Stimulated activated naive CD8-positive, alpha-beta T cell treated with anti-CD3 and anti-CD28 coated beads, Interleukin-15, Interleukin-2, amounts not matched to agents 100 ng/mL and 50 ng/mL, for 24 hours (primary cell): ENCODE data around the gene TRIM61.
"Not testable (repeated sequence)": the region's sequence is repeated elsewhere in the genome, so short reads cannot be mapped to it uniquely, and the experiment has no call there.

Experiments
- H3K27ac Mint-ChIP-seq: one replicate; pipeline ENCODE4 v1.8.0; 2021; ENCODE audit warnings: mild to moderate bottlenecking, mixed read lengths
- H3K27me3 Mint-ChIP-seq: one replicate; pipeline ENCODE4 v1.8.0; 2021; ENCODE audit warnings: mixed read lengths
- H3K36me3 Mint-ChIP-seq: one replicate; pipeline ENCODE4 v1.8.0; 2021; ENCODE audit warnings: low read depth, mixed read lengths
- H3K4me1 Mint-ChIP-seq: one replicate; pipeline ENCODE4 v1.8.0; 2021; ENCODE audit warnings: low read depth, mixed read lengths
- H3K4me3 Mint-ChIP-seq: one replicate; pipeline ENCODE4 v1.8.0; 2021; ENCODE audit warnings: mild to moderate bottlenecking, mixed read lengths
- H3K9me3 Mint-ChIP-seq: one replicate; pipeline ENCODE4 v1.8.0; 2021; ENCODE audit warnings: mixed read lengths

TRIM61 gene

DNA sequence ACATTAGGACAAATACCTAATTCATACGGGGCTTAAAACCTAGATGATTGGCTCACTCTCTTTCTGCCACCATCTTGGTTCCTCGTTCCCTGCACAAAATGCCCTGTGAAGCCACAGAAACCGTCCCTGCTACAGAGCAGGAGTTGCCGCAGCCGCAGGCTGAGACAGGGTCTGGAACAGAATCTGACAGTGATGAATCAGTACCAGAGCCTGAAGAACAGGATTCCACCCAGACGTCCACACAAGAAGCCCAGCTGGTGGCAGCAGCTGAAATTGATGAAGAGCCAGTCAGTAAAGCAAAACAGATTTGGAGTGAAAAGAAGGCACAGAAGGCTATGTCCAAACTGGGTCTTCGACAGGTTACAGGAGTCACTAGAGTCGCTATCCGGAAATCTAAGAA is 34.3 kb downstream of the TRIM61 start:
- no peak overlapping the region for H3K4me3 Mint-ChIP-seq
- no peak overlapping the region for H3K27ac Mint-ChIP-seq
- no peaks in the 10 kb centered on the region for H3K36me3 Mint-ChIP-seq
- no peaks in the 10 kb centered on the region for H3K4me1 Mint-ChIP-seq
- peaks cover 22% of the 10 kb centered on the region for H3K27me3 Mint-ChIP-seq
- no peaks in the 10 kb centered on the region for H3K9me3 Mint-ChIP-seq

DNA sequence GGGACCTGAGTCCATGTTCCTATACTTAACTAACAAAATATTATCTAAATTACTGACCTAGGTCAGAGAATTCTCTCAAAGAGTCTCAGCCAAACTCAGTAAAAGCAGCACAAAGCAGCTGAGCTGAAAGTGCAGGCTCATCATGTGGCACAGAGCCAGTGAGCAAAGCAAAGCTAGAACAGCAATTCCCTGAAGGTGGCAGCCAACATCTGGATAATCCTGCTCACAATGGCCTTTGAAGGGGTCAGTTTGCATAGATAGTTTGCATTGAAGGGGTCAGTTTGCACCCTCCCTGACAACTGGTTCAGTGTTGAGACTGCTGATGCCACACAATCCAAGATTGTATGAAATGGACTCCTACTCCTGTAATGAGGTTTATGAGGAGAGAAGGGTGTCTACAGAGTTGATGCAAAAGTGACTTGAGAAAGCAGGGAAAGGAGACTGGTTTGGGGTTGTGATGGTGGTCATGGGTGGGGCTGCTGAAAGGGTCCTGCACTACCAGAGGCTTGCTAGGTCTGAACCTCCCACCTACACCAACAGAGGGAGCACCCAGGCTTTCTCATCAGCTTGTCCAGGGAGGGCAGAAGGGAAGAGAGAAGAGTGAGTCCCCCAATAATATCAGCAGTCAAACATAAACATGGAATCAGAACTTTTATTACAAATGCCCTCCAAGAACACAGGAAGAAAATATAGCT is 39.7 kb downstream of the TRIM61 start:
- H3K36me3 Mint-ChIP-seq: no peaks in the 10 kb centered on the region
- no peaks in the 10 kb centered on the region for H3K4me1 Mint-ChIP-seq
- no peak overlapping the region for H3K27ac Mint-ChIP-seq
- H3K9me3 Mint-ChIP-seq: no peaks in the 10 kb centered on the region
- H3K4me3 Mint-ChIP-seq: no peak overlapping the region
- peaks cover 26% of the 10 kb centered on the region for H3K27me3 Mint-ChIP-seq

DNA sequence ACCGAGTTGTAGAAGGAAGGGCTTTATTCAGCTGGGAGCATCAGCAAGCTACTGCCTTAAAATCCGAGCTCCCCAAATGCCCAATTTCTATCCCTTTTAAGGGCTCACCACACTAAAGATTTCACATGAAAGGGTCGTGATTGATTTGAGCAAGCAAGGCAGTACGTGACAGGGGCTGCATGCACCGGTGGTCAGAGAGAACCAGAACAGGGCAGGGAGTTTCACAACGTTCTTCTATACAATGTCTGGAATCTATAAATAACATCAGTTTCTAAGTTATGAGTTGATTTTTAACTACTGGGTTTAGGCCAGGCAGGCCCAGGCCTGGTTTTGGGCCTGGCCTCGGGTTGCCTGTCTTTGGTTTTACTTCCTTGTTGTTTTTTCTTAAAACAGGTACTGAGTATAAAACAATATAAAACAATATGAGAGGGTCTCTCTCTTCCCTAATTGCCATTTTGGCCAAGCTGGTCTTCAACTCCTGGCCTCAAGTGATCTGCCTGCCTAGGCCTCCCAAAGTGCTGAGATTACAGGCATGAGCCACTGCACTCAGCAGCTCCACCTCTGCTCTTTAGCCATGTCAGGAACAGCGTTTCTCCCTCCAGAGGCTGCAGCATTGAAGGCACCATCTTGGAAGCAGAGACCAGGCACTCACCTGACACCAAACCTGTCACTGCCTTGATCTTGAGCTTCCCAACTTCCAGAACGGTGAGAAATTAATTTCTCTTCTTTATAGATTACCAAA is 41.4 kb downstream of the TRIM61 start:
- not testable (repeated sequence) for H3K4me1 Mint-ChIP-seq, H3K27ac Mint-ChIP-seq, H3K9me3 Mint-ChIP-seq, H3K4me3 Mint-ChIP-seq, H3K36me3 Mint-ChIP-seq
- H3K27me3 Mint-ChIP-seq: peaks cover 24% of the 10 kb centered on the region

DNA sequence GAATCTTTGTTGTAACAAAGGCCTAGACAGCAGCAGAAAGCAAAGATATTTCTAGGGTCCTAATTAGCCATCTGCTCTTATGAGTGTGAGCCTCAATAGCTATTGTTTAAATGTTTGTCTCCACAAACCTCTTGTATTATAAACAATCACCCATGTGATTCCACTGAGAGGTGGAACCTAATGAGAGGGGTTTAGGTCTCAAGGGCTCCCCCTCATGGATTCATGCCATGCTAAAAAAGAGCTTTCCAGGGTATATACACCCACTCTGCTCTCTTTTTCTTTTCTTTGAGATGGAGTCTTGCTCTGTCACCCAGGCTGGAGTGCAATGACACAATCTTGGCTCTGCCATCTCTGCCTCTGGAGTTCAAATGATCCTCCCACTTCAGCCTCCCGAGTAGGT is 42.1 kb downstream of the TRIM61 start:
- Mint-ChIP-seq H3K27me3 (peaks cover 21% of the 10 kb centered on the region), H3K4me3 (no peak overlapping the region), H3K9me3 (no peaks in the 10 kb centered on the region), H3K4me1 (no peaks in the 10 kb centered on the region), H3K27ac (no peak overlapping the region), H3K36me3 (no peaks in the 10 kb centered on the region)

DNA sequence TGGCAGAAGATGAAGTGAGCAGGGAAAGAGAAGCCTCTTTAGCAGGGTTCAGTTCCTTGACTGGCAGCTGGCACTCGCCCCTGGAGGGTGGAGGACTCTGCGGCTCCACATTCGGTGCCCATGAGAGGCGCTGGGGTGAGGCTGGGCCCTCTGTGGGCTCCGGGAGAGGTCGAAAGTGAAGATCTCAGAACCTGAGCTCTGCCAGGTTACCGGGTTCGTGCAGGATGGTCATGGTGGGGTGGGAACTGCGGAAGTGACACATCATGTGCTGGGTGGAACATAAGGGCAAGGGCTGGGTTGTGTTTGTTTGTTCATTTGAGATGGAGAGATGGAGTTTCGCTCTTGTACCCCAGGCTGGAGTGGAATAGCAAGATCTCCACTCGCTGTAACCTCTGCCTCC is 44.2 kb downstream of the TRIM61 start:
- Mint-ChIP-seq H3K4me3 (no peak overlapping the region), H3K27me3 (peaks cover 11% of the 10 kb centered on the region), H3K4me1 (no peaks in the 10 kb centered on the region), H3K27ac (no peak overlapping the region), H3K9me3 (no peaks in the 10 kb centered on the region), H3K36me3 (no peaks in the 10 kb centered on the region)

DNA sequence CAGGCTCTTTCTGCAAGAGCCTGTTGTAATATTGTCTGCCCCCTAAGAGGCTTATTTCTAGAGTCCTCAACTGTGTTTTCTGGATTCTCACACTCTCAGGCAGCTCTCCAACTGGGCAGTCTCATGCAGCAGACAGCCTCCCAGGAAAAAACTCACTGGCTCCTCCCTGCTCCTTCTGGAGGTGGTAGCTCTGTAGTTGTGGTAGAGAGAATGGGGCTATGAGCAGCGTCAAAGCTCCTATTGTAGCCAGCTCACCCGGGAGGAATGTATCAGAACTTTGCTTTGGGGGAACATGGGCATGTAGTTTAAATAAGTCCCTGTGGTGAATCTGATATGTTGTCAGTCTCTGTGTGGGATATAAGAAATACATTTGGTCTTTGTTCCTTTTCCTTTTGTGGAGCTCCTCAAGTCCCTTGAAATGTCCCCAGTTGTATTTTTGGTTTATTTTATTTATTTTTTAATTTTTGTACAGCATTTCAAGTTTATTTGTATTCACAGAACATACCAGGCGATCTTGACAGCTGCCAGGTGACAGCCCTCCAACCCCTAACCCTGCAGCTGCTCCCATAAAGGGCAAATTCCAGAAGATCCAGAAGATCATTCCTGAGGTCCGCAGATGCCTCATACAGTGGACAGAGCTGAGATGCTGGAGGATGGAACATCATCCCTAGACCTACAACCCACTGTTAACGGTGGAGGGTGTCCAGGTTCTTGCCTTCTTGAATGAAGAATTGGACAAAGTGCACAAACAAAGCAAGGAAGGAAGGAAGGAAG is 45.7 kb downstream of the TRIM61 start:
- Mint-ChIP-seq H3K4me1 (no peaks in the 10 kb centered on the region), H3K9me3 (no peaks in the 10 kb centered on the region)

DNA sequence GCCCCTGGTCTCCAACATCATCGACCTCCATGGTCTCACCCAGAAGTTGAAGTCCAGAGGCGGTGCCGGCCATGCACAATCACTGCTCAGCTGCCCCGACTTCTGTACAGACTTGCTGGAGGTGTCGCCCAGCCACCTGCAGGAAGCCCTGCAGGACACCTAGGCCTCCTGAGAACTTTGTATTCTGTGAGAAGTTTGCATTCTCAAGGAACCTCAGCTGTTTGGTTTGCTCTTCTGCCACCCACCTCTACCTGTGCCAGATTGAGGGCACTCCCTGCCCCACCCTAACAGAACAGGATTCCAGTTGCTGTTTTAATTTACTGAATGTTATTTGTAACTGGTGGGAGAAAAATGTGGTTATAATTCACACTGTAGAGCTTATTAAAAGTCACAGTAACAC is 46.8 kb downstream of the TRIM61 start:
- Mint-ChIP-seq H3K9me3 (no peaks in the 10 kb centered on the region), H3K36me3 (no peaks in the 10 kb centered on the region), H3K27me3 (peaks cover 7% of the 10 kb centered on the region), H3K27ac (no peak overlapping the region), H3K4me1 (no peaks in the 10 kb centered on the region), H3K4me3 (no peak overlapping the region)

More for the DNA sequence above, 45.7 kb downstream of the TRIM61 start:
- Mint-ChIP-seq H3K36me3 (no peaks in the 10 kb centered on the region), H3K4me3 (no peak overlapping the region), H3K27ac (no peak overlapping the region), H3K27me3 (peaks cover 10% of the 10 kb centered on the region)

DNA sequence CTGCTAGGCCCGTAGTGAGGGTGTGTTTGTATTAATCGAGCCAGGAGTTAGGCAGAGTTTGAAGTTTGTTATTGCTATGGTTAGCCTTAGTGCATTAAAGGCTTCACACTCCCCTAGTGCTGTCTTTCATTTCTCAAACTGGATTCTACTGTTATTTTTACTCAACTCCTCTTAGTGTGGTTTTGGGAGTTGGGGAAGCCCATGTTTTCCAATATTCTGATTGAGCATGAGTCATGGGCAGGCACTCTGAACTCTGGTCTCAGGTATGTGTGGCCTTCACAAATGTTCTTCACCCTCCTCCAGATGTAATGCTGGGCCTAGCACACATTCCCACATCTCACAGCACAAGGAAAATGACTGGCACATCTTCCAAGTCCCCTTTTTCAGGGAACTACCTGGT is 50.4 kb downstream of the TRIM61 start:
- H3K9me3 Mint-ChIP-seq, H3K4me3 Mint-ChIP-seq, H3K27ac Mint-ChIP-seq, H3K27me3 Mint-ChIP-seq, H3K4me1 Mint-ChIP-seq, H3K36me3 Mint-ChIP-seq: not testable (repeated sequence)

DNA sequence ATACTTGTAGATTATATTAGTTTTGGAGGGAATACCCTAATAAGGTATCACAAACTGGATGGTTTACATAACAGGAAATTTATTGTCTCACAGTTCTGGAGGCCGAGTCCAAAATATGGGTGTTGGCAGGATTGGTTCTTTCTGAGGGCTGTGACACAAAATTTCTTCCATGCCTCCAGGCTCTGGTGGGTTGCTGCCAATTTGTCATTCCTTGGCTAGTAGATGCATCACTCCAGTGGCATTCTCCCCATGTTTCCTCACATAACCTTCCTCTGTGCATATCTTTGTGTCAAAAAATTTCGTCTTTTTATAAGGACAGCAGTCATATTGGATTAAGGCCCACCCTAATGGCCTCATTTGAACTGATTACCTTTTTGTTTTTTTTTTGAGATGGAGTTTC is 51.2 kb downstream of the TRIM61 start:
- Mint-ChIP-seq H3K36me3 (no peaks in the 10 kb centered on the region), H3K4me3 (no peak overlapping the region), H3K9me3 (no peaks in the 10 kb centered on the region), H3K4me1 (no peaks in the 10 kb centered on the region), H3K27ac (no peak overlapping the region), H3K27me3 (peaks cover 4% of the 10 kb centered on the region)

DNA sequence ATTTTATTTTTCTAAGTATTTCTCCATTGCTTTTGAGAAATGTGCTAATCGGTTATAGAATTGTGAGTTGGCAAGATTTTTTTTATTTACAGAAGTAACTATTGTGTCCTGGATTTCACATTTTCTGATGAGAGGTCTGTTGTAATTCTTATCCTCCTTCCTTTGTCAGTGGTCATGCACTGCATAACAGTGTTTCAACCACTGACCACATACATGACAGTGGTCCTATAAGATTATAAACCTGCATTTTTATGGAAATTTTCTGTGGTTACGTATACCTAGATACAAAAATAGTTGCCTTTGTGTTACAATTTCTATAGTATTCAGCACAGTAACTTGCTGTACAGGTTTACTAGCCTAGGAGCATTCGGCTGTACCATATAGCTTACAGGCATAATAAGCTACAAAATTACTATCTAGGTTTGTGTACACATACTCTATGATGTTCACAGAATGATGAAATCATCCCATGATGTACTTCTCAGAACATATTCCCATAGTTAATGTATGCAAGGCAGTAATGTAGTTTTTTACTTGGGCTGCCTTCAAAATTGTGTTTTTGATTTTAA is 52.7 kb downstream of the TRIM61 start:
- Mint-ChIP-seq H3K9me3 (no peaks in the 10 kb centered on the region), H3K27me3 (peaks cover 4% of the 10 kb centered on the region), H3K4me3 (no peak overlapping the region), H3K27ac (no peak overlapping the region), H3K36me3 (no peaks in the 10 kb centered on the region), H3K4me1 (no peaks in the 10 kb centered on the region)

DNA sequence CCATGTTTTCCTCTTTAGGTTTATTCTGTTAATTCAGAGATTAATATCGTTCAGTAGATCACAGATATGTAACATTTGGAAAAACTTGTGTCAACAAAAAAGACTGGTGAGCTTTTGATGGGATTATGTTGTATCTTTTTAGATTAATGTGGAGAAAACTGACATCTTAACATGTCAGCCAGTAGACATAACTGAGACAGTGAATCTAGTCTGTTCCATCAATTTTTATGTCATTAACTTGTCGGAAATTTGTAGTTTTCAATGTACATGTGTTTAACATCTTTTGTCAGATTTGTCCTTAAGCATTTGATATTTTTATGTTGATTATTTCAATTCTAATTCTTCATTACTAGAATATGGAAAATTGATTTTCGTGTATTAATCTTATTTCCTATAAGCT is 58.5 kb downstream of the TRIM61 start:
- H3K4me3 Mint-ChIP-seq: no peak overlapping the region
- no peaks in the 10 kb centered on the region for H3K9me3 Mint-ChIP-seq
- H3K36me3 Mint-ChIP-seq: no peaks in the 10 kb centered on the region
- H3K4me1 Mint-ChIP-seq: no peaks in the 10 kb centered on the region
- no peak overlapping the region for H3K27ac Mint-ChIP-seq
- H3K27me3 Mint-ChIP-seq: no peaks in the 10 kb centered on the region
